ENCODE measurements around the gene CDKN2B-AS1. TPM values are rescaled to one million over a fixed set of nuclear protein-coding genes. Genes with fewer than 3 reads are reported as not detected.

CDKN2B-AS1 gene
- total and polyA plus RNA-seq, 2 donors (not counting 1 experiment from before 2014, with no cell fraction given), result 1.3 to 2.5 TPM

GRCh38 chr9:22148528-22148875 is 153.9 kb downstream of the CDKN2B-AS1 start:
- Mint-ChIP-seq H3K4me1 (no peaks in the 10 kb centered on the region), H3K27ac (no peak overlapping the region), H3K4me3 (no peak overlapping the region), H3K9me3 (ENCODE audit: insufficient read depth) (no peaks in the 10 kb centered on the region), H3K27me3 (no peaks in the 10 kb centered on the region)
- no peak overlapping the region for H3K4me3 ChIP-seq (ENCODE audit: control extremely low read depth in 1 of 5, extremely low read depth in 1 of 5, insufficient read depth in 1 of 5, low read depth in 2 of 5, low read length in 4 of 5)
- H3K4me2 ChIP-seq (replicated peaks; ENCODE audit: low read depth, low read length, poor library complexity, severe bottlenecking), result no peak overlapping the region
- no peak for ATAC-seq (ENCODE audit: low read depth)
- no peaks in the 10 kb centered on the region for H3K36me3 ChIP-seq (replicated peaks in 1 of 2; ENCODE audit: control extremely low read depth in 1 of 2, control insufficient read depth in 1 of 2, extremely low read depth in 1 of 2, insufficient read depth in 2 of 2, low read length in 1 of 2)
- no peaks in the 10 kb centered on the region for H3K79me2 ChIP-seq (ENCODE audit: control insufficient read depth, insufficient read depth, low read length)
- H3K9me3 ChIP-seq (ENCODE audit: control extremely low read depth in 1 of 3, control insufficient read depth in 2 of 3, insufficient read depth in 1 of 3, low read length in 2 of 3), result no peaks in the 10 kb centered on the region
- ChIA-PET CTCF (interaction anchor here (0.6 kb wide), 1 partner anchor 16 kb away, joined by 3 read pairs; no protein-coding TSS in a partner anchor), POLR2A (no interaction called here)
- H3K4me1 ChIP-seq (ENCODE audit: control insufficient read depth in 2 of 2, insufficient read depth in 2 of 2, low read length in 2 of 2), result no peaks in the 10 kb centered on the region
- no peak for DNase-seq
- no peak overlapping the region for H2AFZ ChIP-seq (ENCODE audit: insufficient read depth, low read depth, low read length, poor library complexity, severe bottlenecking)
- no peak overlapping the region for H3K27ac ChIP-seq (ENCODE audit: low read length in 2 of 2)
- TF ChIP-seq, protein P1, sequence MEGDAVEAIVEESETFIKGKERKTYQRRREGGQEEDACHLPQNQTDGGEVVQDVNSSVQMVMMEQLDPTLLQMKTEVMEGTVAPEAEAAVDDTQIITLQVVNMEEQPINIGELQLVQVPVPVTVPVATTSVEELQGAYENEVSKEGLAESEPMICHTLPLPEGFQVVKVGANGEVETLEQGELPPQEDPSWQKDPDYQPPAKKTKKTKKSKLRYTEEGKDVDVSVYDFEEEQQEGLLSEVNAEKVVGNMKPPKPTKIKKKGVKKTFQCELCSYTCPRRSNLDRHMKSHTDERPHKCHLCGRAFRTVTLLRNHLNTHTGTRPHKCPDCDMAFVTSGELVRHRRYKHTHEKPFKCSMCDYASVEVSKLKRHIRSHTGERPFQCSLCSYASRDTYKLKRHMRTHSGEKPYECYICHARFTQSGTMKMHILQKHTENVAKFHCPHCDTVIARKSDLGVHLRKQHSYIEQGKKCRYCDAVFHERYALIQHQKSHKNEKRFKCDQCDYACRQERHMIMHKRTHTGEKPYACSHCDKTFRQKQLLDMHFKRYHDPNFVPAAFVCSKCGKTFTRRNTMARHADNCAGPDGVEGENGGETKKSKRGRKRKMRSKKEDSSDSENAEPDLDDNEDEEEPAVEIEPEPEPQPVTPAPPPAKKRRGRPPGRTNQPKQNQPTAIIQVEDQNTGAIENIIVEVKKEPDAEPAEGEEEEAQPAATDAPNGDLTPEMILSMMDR (IDR thresholded peaks at IDR 0.05), result no peak
- TF ChIP-seq EZH2 (IDR thresholded peaks at IDR 0.05; ENCODE audit: borderline replicate concordance, insufficient read depth, low read depth, low read length, poor library complexity, severe bottlenecking), result no peak
- H3K27me3 ChIP-seq (replicated peaks in 1 of 4; ENCODE audit: control extremely low read depth in 1 of 4, control insufficient read depth in 3 of 4, insufficient read depth in 4 of 4, low read length in 3 of 4), result peaks cover 0 to 2% (median 0%) of the 10 kb centered on the region in 4 experiments
- H3K9ac ChIP-seq (ENCODE audit: low read length), result no peak overlapping the region
- intact Hi-C loops (cut with micrococcal nuclease), result no loop called here
- H4K20me1 ChIP-seq (ENCODE audit: control insufficient read depth, insufficient read depth, low read length, poor library complexity, severe bottlenecking), result no peaks in the 10 kb centered on the region

DNA sequence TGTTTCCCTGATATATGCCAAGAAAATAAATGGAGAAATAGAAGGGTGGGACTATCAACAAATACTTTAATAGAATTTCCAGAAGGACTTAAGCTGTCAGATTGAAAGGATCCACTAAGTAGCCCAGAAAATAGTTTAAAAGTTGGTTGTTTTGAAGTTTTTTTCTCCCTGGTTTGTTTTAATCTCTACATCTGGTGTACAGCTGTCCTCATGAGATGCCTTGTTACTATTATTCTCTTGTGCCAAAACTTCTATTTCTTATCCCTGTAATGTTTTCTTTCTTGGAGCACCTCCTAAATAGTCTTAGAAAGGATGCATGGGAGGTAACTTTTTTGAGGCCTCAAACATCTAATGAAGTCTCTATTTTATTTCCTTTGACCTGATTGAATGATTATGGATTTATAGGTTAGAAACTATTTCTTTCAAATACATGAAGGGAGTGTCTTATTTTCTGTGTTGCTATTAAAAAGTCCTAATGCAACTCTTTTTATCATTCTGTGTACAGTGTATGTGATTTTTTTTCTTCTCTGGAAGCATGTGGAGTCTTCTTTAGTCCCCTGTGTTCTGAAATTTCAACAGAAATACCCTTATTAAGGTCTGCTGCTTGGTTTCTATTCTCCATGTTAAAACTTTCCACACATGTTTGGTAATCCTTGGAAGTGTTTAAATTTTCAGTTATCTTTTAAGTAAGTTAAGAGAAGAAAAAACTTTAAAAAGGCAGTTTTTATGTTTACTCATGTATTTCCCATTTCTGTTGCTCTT is 154.5 kb downstream of the CDKN2B-AS1 start:
- no peak overlapping the region for H3K27ac Mint-ChIP-seq

More for the DNA sequence above, 154.5 kb downstream of the CDKN2B-AS1 start:
- Histone ChIP-seq H3K9me3 (ENCODE audit: control extremely low read depth in 1 of 3, control insufficient read depth in 2 of 3, insufficient read depth in 1 of 3, low read length in 2 of 3) (no peaks in the 10 kb centered on the region), H4K20me1 (ENCODE audit: control insufficient read depth, insufficient read depth, low read length, poor library complexity, severe bottlenecking) (no peaks in the 10 kb centered on the region), H3K4me3 (ENCODE audit: control extremely low read depth in 1 of 5, extremely low read depth in 1 of 5, insufficient read depth in 1 of 5, low read depth in 2 of 5, low read length in 4 of 5) (no peak overlapping the region), H3K36me3 (replicated peaks in 1 of 2; ENCODE audit: control extremely low read depth in 1 of 2, control insufficient read depth in 1 of 2, extremely low read depth in 1 of 2, insufficient read depth in 2 of 2, low read length in 1 of 2) (no peaks in the 10 kb centered on the region), H3K9ac (ENCODE audit: low read length) (no peak overlapping the region), H2AFZ (ENCODE audit: insufficient read depth, low read depth, low read length, poor library complexity, severe bottlenecking) (no peak overlapping the region), H3K27ac (ENCODE audit: low read length in 2 of 2) (no peak overlapping the region), H3K27me3 (replicated peaks in 1 of 4; ENCODE audit: control extremely low read depth in 1 of 4, control insufficient read depth in 3 of 4, insufficient read depth in 4 of 4, low read length in 3 of 4) (peaks cover 0 to 2% (median 0%) of the 10 kb centered on the region in 4 experiments), H3K79me2 (ENCODE audit: control insufficient read depth, insufficient read depth, low read length) (no peaks in the 10 kb centered on the region), H3K4me2 (replicated peaks; ENCODE audit: low read depth, low read length, poor library complexity, severe bottlenecking) (no peak overlapping the region), H3K4me1 (ENCODE audit: control insufficient read depth in 2 of 2, insufficient read depth in 2 of 2, low read length in 2 of 2) (no peaks in the 10 kb centered on the region)
- Mint-ChIP-seq H3K4me3 (no peak overlapping the region), H3K9me3 (ENCODE audit: insufficient read depth) (no peaks in the 10 kb centered on the region), H3K4me1 (no peaks in the 10 kb centered on the region), H3K27me3 (no peaks in the 10 kb centered on the region)
- ATAC-seq (ENCODE audit: low read depth), result no peak
- no peak for TF ChIP-seq EZH2 (IDR thresholded peaks at IDR 0.05; ENCODE audit: borderline replicate concordance, insufficient read depth, low read depth, low read length, poor library complexity, severe bottlenecking)
- TF ChIP-seq, protein P1 (IDR thresholded peaks at IDR 0.05), result no peak
- intact Hi-C loops (cut with micrococcal nuclease), result no loop called here
- ChIA-PET POLR2A (no interaction called here), CTCF (interaction anchor here (0.6 kb wide), 1 partner anchor 16 kb away, joined by 3 read pairs; no protein-coding TSS in a partner anchor)
- DNase-seq, result no peak
